Testis (tissue), 2 donors: ENCODE data around the gene CEP83.

ENCODE experiments used
- POLR2A ChIP-seq: fragments of 450-650 bp; IDR thresholded peaks from one replicate; pipeline ENCODE4 v1.6.1; 2017; ENCODE audit warnings: antibody characterized with exemption, mild to moderate bottlenecking, moderate library complexity
- TF ChIP-seq, protein P1 (sequence below), 3 experiments: fragments of 450-650 bp in 2 of 3; fragments of 200-600 bp in 1 of 3; sonication (generic) in 1 of 3; IDR thresholded peaks; one replicate each; pipeline ENCODE4 v1.5.1; 2016 to 2019; ENCODE audit warnings: antibody characterized with exemption in 3 of 3, mild to moderate bottlenecking in 2 of 3, moderate library complexity in 1 of 3

DNA sequence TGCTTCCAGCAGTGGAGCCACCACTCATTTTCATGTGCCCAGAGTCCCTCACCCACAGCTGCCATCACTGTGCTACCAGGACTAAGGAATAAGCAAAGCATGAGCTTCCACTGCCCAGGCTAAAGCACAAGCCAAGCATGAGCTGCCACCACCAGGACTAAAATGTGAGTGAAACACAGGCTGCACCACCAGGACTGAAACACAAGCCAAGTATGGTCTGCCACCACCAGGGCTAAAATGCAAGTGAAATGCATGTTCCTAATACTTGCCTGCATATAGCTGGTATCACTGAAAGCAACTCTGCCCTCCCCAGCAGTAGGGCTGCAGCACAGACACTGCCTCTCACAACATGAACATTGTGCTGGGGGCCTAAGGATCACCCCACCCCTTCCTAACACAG, 30.0 kb downstream of the CEP83 start:
- TF ChIP-seq, protein P1, sequence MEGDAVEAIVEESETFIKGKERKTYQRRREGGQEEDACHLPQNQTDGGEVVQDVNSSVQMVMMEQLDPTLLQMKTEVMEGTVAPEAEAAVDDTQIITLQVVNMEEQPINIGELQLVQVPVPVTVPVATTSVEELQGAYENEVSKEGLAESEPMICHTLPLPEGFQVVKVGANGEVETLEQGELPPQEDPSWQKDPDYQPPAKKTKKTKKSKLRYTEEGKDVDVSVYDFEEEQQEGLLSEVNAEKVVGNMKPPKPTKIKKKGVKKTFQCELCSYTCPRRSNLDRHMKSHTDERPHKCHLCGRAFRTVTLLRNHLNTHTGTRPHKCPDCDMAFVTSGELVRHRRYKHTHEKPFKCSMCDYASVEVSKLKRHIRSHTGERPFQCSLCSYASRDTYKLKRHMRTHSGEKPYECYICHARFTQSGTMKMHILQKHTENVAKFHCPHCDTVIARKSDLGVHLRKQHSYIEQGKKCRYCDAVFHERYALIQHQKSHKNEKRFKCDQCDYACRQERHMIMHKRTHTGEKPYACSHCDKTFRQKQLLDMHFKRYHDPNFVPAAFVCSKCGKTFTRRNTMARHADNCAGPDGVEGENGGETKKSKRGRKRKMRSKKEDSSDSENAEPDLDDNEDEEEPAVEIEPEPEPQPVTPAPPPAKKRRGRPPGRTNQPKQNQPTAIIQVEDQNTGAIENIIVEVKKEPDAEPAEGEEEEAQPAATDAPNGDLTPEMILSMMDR (IDR thresholded peaks at IDR 0.05), result no peak
- TF ChIP-seq POLR2A, result no peak
